Astrocyte of the hippocampus (primary cell): Measurements from ENCODE around the gene ITGA8.
"Not testable (repeated sequence)": the region's sequence is repeated elsewhere in the genome, so short reads cannot be mapped to it uniquely, and the experiment has no call there.

Experiments used
- DNase-seq: peaks from one replicate; pipeline ENCODE4 v3.0.0; 2011; ENCODE audit warnings: low read depth, low spot score

The ITGA8 gene

DNA sequence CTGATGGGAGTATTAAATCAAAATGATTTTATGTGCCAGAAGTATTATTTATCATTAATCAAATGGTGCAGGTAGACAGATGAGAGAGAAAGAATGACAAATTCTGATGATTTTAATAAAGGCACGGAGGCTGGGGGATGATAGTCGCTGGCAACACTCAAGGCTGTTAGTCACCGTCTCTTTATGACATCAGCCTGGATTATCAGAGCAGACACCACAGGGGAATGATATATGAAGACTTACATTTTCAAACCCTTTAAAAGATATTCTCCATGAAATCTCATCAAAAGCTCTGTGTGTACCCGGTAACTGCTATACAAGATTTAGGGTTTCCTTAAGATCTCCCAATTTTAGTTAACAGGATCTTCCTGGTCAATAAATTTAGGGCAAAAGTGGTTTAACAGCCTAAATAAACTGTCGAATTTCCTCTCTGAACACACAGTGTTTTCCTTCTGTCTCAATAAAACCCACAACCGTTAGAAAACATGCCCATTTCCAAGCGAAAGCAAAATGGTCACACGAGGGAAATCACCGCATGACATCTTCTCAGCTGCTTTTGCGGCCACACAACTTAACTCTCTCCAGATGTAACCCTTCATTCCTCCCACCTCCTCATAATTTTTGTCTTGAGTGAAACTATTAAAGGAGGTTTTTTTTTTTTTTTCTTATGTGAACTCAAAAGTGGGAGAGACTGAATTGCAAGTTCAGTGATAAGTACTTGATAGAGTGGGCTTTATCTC lies 215.5 kb downstream of the ITGA8 start:
- no peak for DNase-seq

DNA sequence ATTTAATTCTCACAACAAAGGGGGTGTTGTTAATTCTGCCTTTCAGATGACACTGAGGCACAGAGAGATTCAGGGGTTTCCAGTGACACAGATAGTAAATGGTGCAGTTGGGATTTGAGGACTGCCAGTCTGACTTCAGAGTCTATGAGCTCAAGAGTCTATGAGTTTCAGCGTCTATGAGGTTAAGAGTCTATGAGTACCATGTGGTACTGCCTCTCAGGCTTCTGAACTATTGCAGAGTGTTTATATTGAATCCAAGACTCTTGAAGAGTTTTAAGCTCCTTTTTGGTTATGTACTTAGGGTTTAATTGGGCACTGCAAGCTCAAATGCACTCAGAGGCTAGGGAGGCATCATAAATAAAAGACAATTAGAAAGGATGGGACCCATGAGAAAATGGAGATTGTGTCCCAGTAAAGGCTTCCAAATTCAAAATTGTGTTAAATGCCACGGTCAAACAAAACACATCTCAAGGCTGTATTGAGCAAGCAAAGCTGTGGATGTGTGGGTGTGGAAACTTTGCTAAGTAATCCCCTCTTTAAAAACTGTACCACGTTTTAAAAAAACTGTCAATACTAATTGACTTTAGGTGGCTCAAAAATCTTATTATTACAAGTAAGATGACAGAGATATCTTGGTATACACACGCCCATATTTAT lies 224.7 kb downstream of the ITGA8 start:
- DNase-seq = no peak

DNA sequence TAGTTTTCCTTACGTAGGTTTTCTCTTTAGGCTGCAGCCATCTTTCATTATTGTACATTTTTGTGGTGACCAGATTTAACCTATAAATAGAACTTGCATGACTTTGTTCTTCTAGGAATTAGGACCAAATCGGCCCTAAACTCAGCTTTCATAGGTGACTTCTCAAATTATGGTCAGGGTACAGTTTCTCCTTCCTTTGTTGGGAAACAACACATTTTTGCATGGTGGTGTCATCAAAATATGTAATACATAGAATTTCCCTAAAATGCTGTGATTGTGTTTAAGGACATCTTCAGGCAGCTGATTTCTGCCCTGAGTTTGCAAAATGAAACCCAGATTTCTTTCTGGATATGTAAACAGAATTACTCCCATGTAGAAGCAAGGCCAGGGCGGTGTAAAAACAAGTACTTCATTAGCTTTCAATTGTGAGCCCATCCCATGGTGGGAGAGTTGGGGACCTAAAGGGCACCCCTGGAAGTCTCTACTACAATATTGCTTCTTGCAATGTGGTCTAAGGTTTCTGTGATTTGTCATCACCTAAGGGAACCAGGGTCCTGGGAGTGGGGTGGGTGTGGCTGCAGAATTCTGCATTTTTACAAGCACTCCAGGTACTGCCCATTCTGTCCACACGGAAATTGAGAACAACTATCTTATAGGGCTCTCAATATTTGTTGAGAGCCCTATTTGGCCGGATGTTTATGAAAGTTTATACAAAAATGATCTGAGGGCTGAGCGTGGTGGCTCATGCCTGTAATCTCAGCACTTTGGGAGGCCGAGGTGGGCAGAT lies 227.7 kb downstream of the ITGA8 start:
- no peak for DNase-seq

DNA sequence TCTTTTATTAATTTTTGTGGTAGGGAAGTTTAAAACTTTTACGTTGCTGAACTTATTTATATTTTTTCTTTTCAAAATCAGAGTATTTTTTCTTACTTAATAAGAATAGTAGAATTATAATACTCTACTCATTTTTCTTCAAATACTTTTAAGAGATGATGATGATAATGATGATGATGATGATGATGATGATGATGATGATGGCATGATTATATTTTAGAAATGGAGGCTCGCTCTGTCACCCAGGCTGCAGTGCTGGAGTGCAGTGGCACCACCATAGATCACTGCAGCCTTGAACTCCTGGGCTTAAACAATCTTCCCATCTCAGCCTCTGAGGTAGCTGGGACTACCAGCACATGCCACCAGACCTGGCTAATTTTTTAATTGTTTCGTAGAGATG lies 230.3 kb downstream of the ITGA8 start:
- no peak for DNase-seq

DNA sequence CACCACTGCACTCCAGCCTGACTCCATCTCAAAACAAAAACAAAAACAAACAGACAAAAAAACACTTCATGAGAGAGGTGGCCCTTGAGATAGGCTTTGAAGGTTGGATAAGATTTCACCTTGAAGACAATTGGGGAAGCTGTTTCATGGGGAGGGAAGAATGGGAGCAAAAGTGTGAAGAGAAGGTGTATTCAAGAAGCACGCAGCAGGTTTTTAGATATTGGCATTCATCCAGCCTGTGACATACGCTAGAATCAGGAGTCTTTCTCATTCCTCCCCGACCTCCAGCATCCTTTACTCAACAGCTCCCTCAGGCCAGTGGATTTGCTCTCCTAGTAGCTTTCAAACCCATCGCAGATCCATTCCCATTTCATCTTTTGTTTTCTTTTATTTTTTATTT lies 232.3 kb downstream of the ITGA8 start:
- no peak for DNase-seq

DNA sequence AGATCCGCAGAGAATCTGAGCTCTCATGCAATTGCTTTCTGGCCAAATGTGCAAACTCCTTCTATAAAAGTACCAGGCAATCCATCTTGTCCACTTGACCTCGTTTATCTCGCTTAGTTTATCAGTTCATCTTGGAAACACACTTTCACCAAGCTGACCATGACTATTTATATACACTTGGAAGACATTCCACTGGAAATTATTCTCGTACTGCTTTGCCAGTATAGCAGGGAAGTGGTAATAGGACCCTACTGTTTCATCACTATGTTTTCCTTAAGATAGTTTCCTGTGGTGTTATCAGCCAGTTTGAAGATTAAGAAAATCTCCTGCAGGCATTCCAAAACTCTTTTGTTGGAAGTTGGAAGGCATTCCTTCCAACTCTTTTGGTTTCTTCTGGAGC lies 233.3 kb downstream of the ITGA8 start:
- peak; percentile 16 for DNase-seq

DNA sequence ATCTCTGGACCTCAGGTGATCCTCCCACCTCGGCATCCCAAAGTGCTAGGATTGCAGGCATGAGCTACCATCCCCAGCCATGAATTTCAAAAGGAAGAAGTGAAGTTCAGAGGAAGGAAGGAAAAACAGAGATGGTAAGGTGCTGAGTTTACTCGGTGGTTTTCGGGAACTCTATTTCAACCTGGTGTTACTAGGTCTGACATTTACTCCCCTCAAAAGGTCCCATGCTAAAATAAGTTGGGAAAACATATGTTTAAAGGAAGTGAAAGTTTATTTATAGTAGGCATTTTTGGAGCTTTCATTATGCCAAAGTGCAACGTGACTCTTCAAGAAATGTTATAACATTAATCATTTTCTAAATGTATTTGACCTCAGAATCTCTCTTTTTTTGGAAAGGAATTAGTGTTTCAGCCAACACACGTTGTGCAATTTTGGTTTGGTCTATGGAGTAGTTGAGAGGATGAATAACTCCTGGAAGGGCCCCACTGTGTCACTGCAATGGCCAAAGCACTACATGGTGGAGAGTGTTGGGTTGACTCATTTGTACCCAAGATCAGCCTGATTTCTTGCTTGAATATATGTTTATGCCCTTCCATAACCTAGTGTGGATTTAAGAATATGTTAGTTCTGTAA lies 233.9 kb downstream of the ITGA8 start:
- no peak for DNase-seq

DNA sequence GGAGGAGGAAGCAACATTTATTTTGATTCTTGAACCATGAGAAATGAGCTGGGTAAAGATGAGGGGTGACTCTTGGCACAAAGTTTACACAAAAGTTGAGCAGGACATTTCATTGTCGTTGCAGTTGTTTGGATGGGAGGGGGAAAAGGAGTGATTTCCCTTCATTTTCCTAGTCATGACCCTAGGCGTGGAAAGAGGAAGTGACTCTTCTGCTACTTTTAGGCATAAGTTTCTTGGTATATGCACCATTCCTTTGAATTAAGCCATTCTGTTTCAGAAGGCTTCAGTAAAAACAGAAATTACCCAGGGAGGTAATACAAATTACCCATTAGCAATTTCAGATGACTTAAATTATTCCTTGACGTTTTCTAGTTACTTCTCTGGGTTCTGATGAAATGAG lies 234.7 kb downstream of the ITGA8 start:
- DNase-seq = no peak

DNA sequence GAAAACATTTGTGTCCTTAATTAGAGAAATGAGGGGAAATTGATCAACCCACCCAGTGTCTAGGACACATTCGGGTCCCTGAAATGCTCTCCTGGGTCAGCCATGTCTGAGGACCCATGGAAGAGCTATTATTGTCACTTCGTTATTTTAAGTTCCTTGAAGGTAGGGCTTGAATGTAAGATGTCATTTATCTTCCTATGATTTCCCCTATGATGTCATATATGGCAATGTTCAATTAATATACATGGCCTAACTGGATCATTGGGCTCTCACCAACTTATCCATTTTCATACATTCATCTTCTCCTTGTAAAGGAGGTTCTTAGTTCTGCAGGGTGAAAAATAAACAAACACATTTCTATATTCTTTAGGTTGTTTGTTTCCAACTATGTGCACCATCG lies 235.6 kb downstream of the ITGA8 start:
- no peak for DNase-seq

DNA sequence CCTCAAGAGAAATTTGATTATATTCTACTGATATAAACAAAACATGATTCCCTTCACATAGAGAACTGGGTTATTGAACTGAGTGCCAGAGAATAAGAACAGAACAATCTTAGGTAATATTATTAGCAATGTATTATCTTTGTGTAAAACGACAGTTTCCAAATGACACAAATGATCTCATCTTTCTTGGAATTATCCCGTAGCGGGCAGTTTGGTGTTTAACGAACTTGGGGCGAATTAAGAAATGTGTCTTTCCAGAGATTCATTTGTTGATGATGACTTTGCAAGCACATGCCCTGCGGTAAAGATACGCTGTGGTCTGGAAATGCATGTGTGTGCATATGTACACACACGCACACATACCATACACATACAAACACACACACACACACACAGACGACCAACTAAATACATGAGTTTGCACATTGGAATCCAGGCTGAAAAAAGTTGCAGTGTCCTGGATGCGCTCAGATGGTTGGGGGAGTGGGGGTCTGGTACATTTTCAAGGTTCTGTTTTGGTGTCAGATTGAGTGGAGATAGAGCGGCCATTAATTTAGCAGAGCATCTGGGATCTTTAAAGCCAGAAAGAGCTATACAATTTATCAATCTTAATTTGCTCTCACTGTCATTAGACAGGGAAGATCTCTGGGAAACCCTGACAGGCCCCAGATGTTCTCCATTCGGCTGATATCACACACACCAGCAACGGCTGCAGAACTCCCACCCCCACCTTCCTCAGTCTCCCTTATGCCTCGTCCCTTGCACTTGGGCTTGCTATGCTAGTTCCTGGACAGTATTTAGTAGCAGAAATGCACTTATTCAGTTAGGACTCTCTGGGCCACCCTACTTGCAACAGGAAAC lies 236.3 kb downstream of the ITGA8 start:
- DNase-seq = no peak

DNA sequence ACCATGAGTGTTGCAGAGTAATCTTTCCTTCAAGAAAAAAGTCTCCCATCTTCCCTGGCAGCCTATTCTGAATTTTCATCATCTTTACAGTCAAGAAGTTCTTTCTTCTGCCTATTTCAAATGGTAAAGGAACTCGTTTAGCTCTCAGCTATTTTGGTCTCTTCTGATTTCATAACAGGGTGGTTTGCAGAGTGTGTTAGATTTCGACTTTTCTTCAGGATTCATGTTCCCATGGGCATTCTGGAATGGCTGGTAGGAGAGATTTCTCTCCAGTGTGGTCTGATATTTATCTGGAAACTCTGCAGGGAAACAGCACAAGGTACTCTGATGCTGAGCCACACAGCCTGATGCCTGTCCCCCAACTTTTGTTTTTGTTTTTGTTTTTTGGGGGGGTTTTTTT lies 237.6 kb downstream of the ITGA8 start:
- no peak for DNase-seq

DNA sequence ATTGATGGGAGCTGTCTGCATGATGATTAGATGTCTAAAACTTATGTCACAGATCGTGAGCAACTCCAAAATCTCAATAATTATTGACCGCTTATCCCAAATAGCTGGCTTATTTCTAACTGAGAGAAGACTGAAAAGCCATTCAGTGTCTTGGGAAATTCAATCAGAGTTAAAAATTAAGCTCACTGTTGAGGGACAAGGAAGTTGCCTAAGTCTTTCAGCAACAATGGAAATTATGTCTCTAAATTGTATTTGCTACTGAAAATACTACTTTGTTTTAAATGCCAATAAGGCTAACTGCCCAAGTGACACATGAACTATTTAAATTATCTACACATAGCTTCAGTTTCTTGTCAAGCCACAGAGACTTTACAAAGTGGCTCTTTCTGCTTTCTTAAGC lies 240.8 kb downstream of the ITGA8 start:
- DNase-seq = no peak

DNA sequence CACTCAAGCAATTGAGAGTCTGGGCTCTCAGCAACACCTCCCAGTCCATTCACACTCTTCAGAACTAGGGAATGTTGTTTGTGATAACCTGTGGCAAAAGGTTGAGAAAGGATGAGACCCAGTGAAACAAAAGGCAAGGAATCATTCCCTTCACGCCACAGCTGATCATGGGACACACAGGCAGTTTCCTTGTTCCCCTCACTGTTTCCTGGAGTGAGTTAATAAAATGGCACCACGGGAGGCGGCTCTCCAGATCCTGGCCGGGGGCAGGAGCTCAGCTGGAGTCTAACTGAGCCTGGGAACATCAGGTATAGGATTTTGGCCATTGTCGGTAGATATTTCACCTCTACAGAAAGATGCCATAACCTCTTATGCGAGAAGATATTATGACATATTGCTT lies 241.3 kb downstream of the ITGA8 start:
- DNase-seq = no peak

DNA sequence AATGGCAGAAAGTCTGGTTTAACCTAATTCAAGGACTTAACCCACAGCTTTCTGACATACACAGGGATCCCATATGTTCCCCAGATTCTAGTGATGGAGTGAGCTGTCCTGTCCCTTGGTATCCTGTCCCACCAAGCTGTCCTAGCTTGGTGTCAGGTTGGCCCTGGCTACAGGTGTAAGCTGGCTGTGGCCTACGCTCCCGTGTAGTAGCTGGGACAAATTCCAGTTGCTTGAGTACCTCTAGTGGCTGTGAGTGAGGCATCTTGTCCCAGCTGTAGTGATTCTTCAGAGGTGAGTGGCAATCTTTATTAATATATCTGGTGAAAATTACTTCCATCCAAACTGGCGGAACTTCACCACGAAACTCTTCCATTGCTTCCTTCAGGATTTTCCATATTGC lies 243.4 kb downstream of the ITGA8 start:
- DNase-seq = no peak

DNA sequence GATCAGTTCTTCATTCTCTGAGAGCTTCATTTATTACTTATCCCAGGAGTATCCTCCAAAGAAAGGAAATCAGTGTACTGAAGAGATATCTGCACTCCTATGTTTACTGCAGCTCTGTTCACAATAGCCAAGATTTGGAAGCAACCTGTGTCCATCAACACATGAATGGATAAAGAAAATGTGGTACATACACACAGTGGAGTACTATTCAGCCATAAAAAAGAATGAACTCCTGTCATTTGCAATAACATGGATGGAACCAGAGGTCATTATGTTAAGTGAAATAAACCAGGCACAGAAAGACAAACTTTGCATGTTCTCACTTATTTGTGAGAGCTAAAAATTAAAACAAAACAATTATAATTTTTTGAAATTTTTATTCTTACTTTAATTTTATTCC lies 244.3 kb downstream of the ITGA8 start:
- not testable (repeated sequence) for DNase-seq

DNA sequence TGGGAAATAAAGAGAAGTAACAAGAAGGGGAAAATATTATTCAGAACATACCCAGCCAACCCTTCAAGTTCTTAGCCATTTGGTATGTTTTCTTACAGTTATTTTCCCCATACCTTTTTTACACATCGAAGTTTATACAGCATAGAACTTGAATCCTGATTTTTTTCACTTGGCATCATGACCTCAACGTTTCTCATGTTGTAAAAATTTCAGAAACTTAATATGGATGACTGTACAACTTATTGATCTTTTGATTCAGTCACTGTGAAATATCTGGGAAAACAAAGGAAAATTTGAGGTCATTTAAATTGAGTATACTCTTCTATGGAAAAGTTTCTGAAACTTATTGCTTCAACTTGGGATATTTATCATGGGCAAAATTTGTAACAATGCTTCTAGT lies 245.1 kb downstream of the ITGA8 start:
- DNase-seq = no peak

DNA sequence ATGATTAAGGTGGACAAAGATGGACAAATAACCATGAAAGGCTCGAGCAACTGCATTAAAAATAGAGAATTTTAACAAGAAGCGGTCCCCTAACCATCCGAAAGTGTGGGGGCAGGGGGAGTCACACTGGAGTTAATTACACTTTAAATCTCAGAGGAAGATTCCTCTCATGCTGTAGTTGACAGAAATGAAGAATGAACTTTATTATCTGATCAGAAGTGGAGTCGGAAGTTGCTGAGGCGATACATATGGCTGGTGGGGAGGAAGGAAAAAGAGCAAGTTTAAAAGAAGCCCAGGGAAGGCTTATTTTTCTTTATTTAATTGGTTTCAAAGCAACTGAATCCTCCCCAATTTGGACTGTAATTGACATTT lies 246.3 kb downstream of the ITGA8 start:
- no peak for DNase-seq

DNA sequence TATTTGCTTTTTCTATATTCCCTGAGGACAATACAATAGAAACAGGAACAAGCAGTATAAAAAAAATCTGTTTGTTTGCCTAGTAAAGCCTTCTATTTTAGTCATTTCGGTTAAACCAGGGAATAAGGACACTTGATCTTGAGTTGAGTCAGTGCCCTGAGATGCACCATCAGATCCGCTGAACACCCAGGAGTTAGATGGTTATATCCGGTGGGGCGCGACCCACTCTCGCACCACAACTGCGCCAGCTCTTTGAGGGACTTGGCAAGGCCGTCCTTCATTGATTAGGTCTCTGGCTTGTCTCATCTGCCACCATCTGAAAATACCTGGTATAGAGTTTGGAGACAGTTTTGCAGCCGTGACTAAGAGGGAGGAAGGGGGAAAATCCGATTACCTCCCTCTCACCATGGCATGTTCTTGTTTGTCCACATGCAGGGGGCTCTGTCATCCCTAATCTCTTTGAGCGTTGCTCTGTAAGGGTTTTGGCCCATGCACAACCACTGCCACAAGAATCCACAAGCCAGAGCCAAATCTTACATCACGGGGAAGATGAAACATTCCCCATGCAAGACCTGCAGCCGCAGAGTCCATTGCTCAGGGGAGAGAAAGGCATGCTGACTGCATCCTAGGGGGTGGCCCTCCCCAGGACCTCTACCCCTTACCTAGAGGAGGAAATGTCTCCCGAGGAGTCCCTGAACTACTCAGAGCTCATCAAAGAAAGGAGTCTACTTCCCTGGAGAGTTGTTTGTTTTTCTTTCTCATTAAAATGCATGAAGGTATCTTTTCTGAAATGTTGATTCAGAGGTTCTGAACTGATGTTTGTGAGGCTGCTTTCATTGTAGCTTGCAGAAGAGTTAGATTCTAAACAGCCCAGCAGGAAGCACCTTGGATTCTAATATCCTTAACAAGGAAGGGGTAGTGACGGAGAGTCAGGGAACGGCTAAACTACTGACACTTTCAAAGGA lies 247.0 kb downstream of the ITGA8 start:
- DNase-seq = peak; percentile 78

DNA sequence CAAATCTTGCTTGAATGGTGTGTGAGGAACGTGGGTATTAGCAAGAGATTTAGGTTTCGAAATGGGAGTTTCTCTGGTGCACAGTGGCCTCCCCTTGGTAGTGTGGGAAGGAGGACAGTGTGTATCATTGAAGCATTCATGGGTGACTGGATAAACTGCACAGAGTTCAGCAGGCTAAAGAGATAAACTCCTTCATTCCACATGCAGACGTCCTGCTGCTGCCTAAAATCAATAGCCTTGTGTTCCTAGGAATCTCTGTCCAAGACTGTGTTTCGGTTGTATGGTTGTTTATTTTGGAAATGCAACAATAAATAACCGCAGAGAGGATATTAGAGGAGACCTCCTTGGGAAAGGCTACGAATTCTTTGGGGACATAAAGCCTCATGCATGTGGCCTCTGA lies 247.7 kb downstream of the ITGA8 start:
- DNase-seq = no peak

DNA sequence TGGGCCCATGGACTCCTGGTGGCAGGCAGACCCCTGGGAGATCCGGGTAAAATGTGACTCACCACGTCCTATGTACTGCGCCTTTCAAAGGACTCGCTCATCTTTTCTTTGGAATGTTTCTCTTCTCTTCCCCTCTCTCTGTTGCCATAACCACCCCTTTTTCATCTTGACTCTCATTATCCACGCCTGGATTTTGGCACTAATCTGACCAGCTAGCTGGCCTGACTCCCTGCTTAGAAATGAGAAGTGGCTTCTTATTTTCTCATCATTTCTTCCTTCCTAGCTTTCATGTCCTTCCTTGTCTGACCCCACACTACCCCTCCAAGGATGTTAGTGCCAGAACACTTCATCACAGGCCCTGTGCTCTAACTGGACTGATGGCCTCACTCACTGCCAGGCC lies 250.6 kb downstream of the ITGA8 start:
- DNase-seq = no peak
